ENCODE results near the gene FAM117A.
A peak's percentile ranks its signal among the peaks of the same experiment; 100 is the strongest.

DNA sequence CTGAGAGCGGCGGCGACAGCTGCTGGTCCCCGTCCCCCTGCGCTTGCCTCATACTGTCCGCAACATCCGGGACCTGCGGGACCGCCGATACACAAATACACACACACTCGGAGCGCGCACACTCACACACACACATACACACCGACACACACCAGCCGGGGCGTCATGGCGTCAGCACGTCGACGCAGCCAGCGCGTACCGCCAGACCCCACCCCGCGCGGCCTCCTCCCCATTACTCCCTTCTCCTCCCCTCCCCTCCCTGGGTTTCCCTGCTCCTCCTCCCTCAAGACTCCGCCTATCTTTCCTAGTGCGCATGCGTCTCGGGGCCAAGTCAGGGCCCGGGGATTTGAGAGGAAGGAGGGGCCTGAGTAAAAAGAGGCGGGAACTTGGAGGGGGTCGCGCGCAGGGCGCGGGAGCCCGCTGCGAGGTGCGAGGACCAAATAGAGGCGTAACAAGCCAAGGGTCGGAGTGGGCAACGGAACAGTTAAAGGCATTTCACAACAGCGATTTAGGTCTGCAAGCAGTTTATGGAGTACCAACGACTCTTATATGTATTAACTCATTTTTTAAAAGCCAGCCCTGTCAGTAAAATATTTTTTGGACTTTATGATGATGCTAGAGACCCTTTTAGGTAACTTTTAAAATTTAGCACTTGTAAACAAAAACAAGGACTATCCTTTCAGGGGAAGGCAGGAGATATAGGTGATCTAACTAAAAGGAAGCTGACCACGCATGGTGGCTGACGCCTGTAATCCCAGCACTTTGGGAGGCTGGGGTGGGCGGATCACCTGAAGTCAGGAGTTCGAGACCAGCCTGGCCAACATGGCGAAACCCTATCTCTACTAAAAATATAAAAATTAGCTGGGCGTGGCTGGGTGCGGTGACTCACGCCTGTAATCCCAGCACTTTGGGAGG is 85.7 kb downstream of the FAM117A start, which contains the start of gene SPOP:
- TF ChIP-seq POLR2AphosphoS5 (IDR thresholded peaks at IDR 0.05) = peak; percentile 84 to 90
- TF ChIP-seq, protein P1, sequence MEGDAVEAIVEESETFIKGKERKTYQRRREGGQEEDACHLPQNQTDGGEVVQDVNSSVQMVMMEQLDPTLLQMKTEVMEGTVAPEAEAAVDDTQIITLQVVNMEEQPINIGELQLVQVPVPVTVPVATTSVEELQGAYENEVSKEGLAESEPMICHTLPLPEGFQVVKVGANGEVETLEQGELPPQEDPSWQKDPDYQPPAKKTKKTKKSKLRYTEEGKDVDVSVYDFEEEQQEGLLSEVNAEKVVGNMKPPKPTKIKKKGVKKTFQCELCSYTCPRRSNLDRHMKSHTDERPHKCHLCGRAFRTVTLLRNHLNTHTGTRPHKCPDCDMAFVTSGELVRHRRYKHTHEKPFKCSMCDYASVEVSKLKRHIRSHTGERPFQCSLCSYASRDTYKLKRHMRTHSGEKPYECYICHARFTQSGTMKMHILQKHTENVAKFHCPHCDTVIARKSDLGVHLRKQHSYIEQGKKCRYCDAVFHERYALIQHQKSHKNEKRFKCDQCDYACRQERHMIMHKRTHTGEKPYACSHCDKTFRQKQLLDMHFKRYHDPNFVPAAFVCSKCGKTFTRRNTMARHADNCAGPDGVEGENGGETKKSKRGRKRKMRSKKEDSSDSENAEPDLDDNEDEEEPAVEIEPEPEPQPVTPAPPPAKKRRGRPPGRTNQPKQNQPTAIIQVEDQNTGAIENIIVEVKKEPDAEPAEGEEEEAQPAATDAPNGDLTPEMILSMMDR (IDR thresholded peaks at IDR 0.05) = no peak
- peak in 1 of 4 donors; percentile 48 for TF ChIP-seq EP300 (IDR thresholded peaks at IDR 0.05)

Measured in upper lobe of left lung (tissue), 4 donors.